GM21526 (cell line): Measurements from ENCODE around the gene SCGB3A2.

Experiments used
- ATAC-seq: cut with Tn5 transposase; IDR thresholded peaks from one replicate; pipeline ENCODE4 v1.9.1; 2021; ENCODE audit warnings: moderate library complexity; ENCODE audit not compliant: unreplicated experiment, low FRiP score

Gene SCGB3A2, protein sequence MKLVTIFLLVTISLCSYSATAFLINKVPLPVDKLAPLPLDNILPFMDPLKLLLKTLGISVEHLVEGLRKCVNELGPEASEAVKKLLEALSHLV

DNA sequence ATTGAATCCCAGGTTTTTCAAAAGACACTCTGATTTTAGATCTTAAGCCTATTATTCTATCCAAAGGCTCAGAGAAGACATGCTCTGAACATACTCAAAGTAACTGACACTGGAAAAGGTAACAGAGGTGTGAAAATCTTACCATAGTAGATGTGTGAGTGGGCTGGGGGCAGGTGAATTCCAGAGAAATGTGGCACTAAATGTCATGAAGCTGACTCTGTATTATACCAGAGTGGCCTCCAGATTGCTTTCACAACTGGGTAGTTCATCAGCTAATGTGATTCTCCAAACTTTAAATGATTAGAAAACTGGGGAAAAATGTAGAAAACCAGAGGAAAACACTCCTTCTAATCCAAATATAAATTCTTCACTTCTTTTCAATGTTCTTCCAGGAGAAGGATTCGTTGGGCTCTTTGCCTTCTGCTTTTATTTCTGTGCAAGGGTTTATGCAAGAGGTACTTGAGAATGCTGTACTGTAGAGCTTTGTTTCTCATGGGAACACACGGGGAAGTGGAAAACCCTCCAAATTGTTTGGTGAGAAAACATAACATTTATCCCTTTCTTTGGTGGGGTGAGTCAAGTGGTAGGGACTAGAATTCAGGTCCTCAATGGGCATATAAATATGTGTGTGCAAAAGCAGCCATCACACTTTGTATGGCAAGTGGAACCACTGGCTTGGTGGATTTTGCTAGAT is at the start of gene SCGB3A2:
Gene SCGB3A2 (plus strand): TSS at position 646 of the 694 bp plus-strand sequence. CDS start 93 bp downstream, outside the sequence.
- ATAC-seq: no peak

DNA sequence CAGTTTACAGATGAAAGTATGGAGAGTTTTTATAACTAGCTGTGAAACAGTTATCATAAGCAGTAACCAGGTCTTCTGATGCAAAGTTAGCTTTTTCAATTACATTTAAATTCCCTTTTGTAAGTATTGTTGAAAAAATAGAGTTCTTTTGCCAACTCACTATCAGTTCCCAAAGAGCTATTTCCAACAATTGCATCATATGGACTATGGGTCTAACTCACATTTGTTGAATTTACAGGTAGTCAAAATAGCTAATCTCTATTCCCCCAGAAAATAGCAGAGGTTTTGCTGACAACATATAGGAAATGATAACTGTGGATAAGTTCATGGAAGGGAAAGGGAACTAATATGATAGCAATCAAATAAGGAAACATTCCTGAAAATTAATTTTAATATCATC is 48.5 kb upstream of the SCGB3A2 start:
- ATAC-seq: no peak

DNA sequence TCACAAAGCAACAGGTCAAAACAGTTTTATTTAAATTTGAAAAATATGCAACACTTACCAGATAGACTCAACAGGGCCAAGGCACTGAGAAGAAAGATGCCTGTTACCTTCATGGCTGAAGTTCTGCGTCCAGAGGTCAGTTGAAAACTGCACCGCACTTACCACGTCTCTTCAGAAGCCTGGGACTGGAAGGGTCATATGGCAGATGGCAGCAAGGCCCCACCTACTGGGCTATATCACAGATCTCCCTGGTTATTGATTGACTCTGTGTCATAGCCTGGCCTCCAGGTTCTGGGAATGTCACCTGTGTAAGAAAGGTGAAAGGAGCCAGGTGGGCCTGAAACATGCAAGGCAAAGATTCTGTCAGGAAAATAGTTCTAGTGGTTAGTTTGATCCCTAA is 47.0 kb upstream of the SCGB3A2 start, which contains the start of gene SPINK1:
Gene SPINK1 (minus strand): TSS at position 207 of the 400 bp plus-strand sequence. CDS start 94 bp downstream, at position 113.
- ATAC-seq: no peak

DNA sequence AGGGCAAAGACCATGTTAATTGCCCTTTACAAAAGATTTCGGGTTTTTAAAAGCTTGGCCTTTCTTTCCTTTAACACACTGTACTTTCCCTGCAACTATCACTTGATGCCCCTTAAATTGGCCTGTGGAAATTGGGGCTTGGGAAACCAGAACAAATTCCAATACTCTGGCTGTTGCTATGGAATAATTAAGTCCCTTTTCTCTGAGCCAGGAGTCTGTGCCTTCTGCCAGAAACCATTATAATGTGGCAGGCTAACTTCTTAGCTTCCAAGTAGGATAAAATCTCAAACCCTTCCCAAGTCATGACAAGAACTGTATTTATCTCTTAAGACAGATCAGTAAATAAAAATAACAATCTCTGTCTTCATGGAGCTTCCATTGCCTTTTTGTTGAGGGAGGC is 46.0 kb upstream of the SCGB3A2 start:
- ATAC-seq: no peak

DNA sequence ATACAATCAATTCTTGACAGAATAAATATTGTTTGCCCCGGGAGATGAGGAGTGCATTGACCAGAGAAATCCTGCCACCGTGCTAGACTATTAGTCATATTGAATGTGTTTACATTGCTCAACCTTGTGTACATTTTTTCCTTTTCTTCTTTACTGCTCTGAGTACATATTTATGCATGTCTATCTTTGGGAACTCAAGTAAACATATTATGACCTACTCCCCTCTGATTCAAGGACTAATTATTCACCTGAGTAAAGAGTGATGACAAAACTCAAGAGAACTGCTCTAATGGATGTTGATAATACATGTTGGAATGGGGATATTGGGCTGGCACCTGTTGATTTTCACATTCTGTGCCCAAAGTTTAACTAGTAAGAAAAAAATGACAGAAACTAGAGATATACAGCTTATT is 43.1 kb upstream of the SCGB3A2 start:
- no peak for ATAC-seq

DNA sequence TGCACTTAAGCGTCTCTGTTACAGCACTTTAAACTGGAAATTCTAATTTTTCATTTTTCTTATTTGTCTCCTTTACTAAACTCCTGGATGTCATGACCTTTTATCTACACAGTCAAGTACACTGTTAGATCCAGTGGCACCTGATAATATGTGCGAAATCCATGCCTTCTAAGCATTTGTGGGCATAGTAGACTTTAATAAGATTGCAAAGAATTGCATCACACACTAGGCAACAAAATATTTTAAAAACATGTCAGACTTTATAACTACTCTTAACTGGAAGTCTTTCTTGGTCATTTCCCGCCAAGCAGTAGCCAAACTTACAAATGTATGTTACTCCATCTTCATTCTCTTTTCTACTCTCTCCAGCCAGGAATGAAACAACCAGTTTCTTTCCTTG is 42.1 kb upstream of the SCGB3A2 start:
- ATAC-seq: no peak

DNA sequence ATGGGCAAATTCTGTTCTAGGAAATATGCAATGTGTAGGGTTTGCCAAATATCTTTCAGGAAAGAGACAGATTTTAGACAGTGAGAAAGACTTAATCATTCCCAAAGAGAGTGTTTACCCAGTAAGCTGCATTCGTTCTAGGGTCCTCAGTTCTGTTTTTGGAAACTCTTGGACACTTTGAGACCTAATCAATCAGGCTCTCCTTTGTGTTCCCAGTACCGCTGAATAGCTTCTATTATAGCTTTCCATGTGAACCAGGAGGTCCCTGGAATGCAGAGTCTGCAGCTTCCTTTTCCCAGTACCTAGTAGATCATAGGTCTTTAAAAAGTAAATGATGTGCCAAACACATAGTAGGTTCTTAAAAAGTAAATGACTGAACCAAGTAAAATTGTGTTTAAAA is 35.6 kb upstream of the SCGB3A2 start:
- ATAC-seq: no peak

DNA sequence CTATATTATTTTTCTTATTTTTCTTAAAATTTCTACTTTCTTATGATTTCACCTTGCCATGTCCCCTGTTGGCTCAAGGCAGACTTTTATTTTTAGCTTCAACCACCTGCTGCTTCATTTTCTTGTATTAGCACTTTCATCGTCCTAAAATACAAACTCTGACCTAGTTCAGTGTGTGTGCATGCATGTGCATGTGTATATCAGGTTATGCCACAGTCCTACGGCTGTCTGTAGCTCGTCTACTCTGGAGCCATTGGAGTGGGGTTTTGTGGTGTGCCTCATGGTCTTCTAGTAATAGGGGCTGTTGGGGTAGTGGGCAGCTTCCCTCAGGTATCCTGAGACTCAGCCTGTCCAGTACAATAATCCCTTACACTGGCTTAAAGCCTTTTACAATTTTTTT is 33.7 kb upstream of the SCGB3A2 start:
- ATAC-seq: no peak

DNA sequence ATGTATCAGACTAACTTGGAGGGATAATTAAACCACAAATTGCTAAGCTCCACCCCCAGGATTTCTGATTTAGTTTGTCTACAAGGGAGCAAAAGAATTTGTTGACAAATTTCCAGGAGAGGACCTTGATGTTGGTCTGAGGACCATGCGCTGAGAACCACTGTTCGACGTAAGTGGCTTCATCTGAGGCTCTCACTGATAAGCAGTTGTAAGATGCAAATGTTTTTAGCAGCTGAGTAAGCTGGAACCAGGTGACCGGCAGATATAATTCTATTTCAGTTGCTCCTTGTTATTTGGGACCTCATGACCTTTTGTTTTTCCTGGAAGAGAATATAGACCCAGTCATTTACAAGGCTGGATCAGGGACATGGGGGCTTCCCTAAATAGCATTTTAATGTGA is 32.9 kb upstream of the SCGB3A2 start:
- no peak for ATAC-seq

DNA sequence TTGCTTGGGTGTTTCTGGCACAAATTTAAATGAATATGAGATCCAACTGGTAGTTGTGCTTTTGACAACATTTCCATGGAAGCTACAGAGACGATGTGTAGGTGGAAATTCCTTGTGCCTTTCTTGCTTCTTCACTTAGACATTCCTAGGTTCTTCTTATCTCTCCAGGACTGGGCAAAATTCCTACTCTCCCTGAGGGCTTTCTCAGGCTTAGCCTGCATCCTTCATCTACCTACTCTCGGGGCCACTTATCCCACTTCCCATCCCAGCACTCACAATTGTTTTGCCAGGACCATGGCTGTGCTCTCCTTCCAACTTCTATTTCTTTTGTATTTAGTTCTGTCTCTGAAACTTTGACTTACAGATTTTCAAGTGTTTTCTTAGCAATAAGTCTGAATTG is 29.3 kb upstream of the SCGB3A2 start:
- no peak for ATAC-seq

DNA sequence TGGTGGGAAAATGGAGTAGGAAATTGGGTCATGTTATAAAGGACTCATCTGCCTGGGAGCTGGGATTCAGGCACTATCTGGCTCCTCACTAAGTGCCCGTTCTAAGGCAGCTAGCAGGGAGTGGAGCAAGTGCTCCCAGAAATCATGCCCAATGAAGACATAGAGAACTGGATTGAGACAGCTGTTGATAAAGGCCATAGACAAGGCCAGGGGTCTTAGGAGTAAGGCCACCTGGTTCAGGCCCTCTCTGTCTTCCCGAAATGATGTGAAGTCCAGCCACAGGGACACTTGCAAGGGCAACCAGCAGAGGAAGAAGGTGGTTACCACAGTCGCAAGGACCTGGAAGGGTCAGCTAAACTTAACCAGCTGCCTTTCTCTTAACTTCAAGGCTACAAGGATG is 26.9 kb upstream of the SCGB3A2 start:
- no peak for ATAC-seq

DNA sequence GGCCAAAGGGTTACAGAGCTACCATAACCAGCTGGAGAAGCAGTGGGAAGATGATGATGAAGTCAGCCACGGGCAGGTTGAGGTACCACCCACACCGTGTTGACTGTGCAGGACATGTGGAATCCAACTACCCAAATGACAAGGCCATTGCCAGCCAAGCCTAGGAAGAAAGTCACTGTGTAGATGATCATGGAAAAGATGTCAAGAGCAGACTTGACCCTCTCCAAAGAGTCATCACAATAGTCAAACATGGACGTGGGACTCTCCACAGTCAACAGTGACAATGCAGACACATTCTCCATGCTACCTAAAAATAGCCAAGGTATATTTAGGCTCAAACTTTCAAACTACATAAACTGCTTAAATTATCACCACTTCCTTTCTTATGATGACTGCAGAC is 26.1 kb upstream of the SCGB3A2 start:
- ATAC-seq: no peak

DNA sequence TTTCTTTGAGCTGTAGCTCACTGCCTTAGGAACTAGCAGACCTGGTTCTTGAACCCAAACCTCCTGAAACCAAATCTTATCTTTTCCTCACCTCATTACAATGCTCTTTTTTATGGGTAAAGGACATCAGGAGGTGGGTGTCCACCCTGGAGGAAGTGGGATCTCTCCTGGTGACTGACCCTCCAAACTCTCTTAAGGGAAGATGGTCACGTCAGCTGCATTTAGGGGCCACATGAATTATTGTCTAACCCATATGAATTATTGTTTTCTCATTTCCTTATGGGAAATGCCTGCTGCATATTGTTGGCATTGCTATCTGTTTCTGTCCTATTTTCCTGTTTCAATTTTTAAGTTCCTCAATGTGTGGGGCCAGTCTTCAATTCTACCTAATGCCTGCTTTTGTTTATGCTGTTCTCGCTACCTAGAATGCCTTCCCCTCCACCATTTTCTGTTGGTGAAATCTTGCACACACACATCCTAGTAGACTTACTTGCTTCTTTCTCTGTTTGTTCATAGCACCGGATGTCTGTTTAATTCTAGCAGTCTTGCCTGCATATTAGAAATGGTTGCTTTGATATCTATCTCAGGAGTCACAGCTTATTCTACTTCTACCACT is 25.0 kb upstream of the SCGB3A2 start:
- ATAC-seq: no peak

DNA sequence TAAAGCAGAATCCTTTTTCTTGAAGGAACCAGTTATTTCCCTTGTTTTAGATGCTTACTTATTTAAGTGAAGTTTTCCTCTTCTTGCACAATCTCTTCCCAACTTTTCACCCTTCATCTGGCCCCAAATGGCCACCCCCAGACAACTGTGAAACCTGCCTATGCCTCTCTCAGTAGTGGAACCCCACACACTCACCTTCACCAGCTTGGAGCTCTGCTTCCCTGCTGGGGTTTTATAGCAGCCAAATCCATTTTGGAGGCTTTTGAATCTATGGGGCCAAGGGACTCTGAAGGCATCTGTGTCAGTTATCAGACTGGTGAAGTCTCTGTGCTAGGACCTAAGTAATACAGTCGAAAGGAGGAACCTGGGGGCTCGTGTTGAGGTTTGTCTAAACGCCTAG is 24.2 kb upstream of the SCGB3A2 start:
- no peak for ATAC-seq

DNA sequence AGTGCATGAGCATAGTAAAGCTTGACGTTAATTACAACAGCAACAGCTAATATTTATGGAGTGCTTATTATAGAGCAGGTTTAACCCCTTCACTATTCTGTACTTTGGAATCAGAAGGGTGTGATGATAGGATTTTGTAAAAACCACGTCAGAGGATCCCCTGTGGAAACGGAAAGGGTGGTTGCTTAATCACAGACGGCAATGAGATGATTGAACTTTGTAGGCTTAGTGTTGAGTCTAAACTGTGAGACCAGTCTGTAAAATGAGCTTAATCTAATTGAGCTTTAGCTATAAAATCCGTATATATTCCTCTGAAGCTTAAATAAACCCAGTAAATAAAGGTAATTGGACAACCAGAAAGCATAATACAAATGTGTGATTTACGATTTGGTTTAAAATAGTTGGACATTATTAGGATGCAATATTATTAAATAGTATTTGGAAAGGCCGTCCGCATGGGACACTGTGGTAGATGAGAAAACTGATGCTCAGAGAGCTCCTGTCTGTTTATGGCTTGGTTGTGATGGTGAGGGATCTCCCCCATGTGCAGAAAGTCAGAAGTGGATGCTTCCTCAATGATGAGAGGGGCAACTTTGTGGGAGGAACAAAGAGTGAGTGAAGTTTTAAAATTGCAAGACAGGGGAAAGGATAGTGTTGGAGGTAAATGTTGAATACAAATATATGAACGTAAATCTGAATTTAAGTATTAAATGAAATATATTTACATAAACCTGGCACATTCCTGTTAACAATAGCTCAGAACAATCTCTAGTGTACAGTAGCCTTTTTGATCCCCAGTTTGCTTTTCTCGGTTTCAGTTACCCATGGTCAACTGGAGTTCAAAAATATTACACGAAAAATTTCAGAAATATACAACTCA is 23.4 kb upstream of the SCGB3A2 start:
- no peak for ATAC-seq

DNA sequence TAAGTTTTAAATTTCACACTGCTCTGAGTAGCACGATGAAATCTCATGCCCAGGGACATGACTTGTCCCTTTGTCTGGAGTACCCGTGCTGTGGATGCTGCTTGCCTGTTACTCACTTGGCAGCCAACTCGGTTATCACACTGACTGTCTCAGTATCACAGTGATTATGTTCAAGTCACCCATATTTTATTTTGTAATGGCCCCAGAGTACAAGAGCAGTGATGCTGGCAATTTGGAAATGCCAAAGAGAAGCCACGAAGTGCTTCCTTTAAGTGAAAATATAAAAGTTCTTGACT is 22.8 kb upstream of the SCGB3A2 start:
- ATAC-seq: no peak

DNA sequence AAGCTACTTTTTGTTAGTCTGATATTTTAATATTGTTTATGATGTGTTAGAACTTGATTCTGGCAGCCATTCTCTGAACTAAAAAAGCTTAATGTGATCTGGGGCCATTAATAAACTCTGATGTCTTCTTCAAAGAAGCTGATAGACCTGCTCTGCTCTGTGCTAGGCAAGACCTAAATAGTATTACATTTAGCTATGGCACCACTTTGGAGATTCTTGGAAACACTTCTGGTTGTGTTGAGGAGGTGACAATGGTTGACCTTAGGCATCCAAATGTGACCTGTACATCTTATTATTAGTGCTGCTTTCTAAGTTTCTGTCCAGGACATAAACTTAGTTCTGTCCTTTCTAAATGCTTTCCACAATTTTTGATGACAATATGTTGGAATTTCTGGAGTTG is 21.7 kb upstream of the SCGB3A2 start:
- ATAC-seq: no peak

DNA sequence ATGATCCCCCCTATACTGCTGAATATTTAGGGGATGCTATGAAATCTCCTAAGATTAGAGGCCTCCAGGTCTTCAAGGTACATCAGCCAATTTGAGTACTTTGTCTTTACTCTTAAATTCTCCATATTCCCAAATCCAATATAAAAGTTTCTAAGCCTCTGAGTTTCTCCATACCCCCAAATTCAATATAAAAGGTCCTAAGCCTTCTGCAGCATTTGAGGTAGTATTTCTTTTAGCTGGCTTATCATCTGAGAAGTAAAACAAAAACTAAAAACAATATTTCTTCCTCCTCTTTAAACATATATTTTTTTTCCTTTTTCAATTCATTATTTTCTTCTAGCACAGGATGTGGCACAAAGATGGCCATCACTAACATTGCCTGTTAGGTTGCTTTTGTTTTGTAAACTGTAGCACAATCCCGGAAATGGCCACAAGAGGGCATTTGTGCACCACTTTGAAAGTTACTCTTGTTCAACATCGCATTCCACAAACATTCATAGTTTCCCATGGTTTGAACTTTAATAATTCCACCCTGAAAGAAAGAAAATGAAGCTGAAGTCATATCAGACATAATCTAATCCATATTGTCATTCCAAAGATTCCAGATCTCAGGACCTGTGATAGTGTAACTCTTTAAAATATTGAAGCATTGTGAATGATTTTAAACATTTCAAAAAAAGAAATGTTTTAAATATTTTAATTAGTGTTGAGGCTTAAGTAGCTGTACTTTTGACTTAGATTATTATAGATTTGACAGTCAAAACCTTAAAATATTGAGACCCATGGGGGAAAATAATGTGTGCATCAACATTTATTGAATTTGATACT is 21.0 kb upstream of the SCGB3A2 start:
- ATAC-seq: peak; percentile 96

DNA sequence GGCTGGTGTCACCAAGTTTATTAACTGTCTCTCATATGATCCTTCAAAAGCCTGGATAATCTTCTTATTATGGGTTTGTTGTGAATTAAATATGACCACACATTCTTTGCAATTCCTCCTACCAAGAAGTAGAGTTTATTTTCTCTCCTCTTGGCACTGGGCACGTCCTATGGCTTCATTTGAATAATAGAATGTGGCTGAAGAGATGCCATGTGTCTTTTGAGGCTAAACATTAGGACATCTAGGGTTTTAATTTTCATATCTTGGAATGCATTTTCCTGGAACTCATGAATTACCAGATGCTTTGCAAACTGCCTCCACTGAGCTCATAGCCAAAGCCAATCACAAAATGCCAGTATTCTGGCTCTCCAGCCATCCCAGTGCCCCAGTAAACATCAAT is 19.9 kb upstream of the SCGB3A2 start:
- no peak for ATAC-seq

DNA sequence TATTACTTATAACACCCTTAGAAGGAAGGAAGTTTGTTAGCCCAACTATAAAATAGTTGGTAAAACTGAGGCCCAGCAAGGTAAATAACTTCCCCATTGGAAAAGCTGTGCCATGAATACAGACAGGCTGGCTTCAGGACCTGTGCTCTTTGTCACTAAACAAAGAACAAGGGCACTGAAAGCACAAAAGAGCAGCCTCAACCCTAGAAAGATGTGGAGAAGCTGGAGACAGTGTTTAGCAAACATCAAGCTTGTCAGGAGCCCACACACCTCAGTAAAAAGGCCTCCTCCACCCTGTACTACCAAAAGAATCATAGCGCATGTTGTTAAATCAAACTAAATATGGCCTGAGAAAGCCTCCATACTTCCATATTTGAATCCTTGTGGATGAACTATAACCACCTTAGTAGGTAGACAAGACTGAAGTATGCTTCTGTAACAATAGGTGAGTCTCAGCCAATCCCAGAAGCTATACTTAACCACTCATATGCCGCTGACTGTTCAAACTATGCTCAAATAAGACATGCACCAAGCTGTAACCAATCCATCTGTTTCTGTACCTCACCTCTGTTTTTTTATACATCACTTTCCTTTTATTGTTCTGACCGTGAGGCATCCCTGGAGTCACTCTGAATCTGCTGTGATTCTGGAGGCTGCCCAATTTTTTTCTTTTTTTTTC is 18.4 kb upstream of the SCGB3A2 start:
- ATAC-seq: no peak
